GM19023 (cell line): ENCODE results near the gene KRTAP2-3.
"Not testable (repeated sequence)": the region's sequence is repeated elsewhere in the genome, so short reads cannot be mapped to it uniquely, and the experiment has no call there.

Experiments
- ATAC-seq: cut with Tn5 transposase; IDR thresholded peaks from one replicate; pipeline ENCODE4 v1.9.1; 2021; ENCODE audit warnings: mild to moderate bottlenecking, moderate library complexity; ENCODE audit not compliant: unreplicated experiment

KRTAP2-3 gene

GRCh38 chr17:41037853-41038350 lies 22.0 kb downstream of the KRTAP2-3 start:
- ATAC-seq = no peak

GRCh38 chr17:41034346-41034935 lies 25.5 kb downstream of the KRTAP2-3 start, which contains the start of gene KRTAP1-3:
TSS of gene KRTAP1-3 (minus strand) at chr17:41034874. CDS start at chr17:41034821, 53 bp downstream.
- not testable (repeated sequence) for ATAC-seq

- ATAC-seq = no peak
Measured at GRCh38 chr17:41029633-41030245, 30.2 kb downstream of the KRTAP2-3 start, which contains the start of gene KRTAP1-4. TSS of gene KRTAP1-4 (minus strand) at chr17:41030195. CDS start at chr17:41030078, 117 bp downstream.

GRCh38 chr17:41026715-41027471 lies 33.0 kb downstream of the KRTAP2-3 start, which contains the start of gene KRTAP1-5:
TSS of gene KRTAP1-5 (minus strand) at chr17:41027208. CDS start at chr17:41027155, 53 bp downstream.
- ATAC-seq = no peak

- no peak for ATAC-seq
Measured at GRCh38 chr17:41024697-41025096, 35.2 kb downstream of the KRTAP2-3 start.

- ATAC-seq = no peak
Measured at GRCh38 chr17:41020336-41020735, 39.6 kb downstream of the KRTAP2-3 start.

- ATAC-seq = no peak
Measured at GRCh38 chr17:41019415-41019814, 40.5 kb downstream of the KRTAP2-3 start.

- ATAC-seq = no peak
Measured at GRCh38 chr17:41018541-41018940, 41.4 kb downstream of the KRTAP2-3 start.

- ATAC-seq = no peak
Measured at GRCh38 chr17:41016578-41017215, 43.2 kb downstream of the KRTAP2-3 start.

GRCh38 chr17:41015454-41015853 lies 44.5 kb downstream of the KRTAP2-3 start:
- no peak for ATAC-seq

GRCh38 chr17:41013606-41014005 lies 46.3 kb downstream of the KRTAP2-3 start:
- no peak for ATAC-seq

- no peak for ATAC-seq
Measured at GRCh38 chr17:41013181-41013580, 46.7 kb downstream of the KRTAP2-3 start.

GRCh38 chr17:41012326-41013120 lies 47.4 kb downstream of the KRTAP2-3 start:
- ATAC-seq = no peak

GRCh38 chr17:41010441-41010840 lies 49.5 kb downstream of the KRTAP2-3 start:
- no peak for ATAC-seq

- ATAC-seq = no peak
Measured at GRCh38 chr17:41009936-41010335, 50.0 kb downstream of the KRTAP2-3 start.

GRCh38 chr17:41009301-41009760 lies 50.6 kb downstream of the KRTAP2-3 start:
- no peak for ATAC-seq
